ENCODE measurements around the gene TSPOAP1. TPM values are rescaled to one million over a fixed set of nuclear protein-coding genes. Genes with fewer than 3 reads are reported as not detected.

The TSPOAP1 gene, protein sequence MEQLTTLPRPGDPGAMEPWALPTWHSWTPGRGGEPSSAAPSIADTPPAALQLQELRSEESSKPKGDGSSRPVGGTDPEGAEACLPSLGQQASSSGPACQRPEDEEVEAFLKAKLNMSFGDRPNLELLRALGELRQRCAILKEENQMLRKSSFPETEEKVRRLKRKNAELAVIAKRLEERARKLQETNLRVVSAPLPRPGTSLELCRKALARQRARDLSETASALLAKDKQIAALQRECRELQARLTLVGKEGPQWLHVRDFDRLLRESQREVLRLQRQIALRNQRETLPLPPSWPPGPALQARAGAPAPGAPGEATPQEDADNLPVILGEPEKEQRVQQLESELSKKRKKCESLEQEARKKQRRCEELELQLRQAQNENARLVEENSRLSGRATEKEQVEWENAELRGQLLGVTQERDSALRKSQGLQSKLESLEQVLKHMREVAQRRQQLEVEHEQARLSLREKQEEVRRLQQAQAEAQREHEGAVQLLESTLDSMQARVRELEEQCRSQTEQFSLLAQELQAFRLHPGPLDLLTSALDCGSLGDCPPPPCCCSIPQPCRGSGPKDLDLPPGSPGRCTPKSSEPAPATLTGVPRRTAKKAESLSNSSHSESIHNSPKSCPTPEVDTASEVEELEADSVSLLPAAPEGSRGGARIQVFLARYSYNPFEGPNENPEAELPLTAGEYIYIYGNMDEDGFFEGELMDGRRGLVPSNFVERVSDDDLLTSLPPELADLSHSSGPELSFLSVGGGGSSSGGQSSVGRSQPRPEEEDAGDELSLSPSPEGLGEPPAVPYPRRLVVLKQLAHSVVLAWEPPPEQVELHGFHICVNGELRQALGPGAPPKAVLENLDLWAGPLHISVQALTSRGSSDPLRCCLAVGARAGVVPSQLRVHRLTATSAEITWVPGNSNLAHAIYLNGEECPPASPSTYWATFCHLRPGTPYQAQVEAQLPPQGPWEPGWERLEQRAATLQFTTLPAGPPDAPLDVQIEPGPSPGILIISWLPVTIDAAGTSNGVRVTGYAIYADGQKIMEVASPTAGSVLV (N-terminal part only)
- total RNA-seq: under 0.01 and 0.93 TPM in 2 replicates

GRCh38 chr17:58328195-58329034 lies at the start of gene TSPOAP1:
Gene TSPOAP1 (minus strand): TSS chr17:58328795. CDS start chr17:58327920, 875 bp downstream.

GRCh38 chr17:58351831-58352595 lies 23.4 kb upstream of the TSPOAP1 start, which contains the start of gene SUPT4H1:
Gene SUPT4H1 (minus strand): TSS chr17:58352201. CDS start chr17:58352135, 66 bp downstream.

DNA sequence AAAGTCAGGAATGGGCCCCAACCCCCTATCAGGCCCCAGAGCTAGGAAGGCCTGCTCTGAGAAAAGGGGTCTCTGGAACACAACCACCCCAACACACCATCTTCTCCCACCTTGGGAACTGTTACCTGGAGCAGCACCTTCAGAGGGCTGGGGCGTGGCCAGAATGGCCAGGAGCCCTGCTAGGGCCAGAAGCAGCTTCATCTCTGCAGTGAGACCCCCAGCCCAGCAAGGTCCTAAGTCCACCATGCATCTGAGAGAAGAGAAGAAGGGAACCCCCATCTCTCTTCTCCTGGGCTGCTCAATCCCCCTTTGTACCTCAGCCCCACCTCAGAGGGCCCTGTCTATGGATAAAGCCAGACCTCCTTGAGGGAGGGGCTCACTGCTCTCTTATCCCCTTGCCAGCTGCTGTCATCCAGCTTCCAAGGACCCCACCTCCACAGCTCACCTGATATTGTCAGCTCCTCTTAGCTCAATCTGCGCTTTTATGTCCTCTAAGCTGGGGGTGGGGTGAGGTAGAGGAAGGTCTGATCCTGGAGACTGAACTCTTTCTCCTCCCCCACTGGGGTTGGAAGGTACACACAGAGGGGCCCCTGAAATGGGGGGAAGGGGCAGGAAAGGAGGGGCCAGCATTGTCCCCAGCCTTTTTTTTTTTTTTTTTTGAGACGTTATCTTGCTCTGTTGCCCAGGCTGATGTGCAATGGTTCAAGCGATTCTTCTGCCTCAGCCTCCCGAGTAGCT lies 47.9 kb downstream of the TSPOAP1 start, which contains the start of gene MPO:
MPO (minus strand) TSS at position 456 of the 738 bp plus-strand sequence; CDS start at position 279, 177 bp downstream.

Other genes starting within 250 kb of the TSPOAP1 start
- gene DYNLL2, start 245.4 kb downstream of the TSPOAP1 start, total RNA-seq: 21.9 and 36.1 TPM in 2 replicates
- not detected in 2 replicates for gene OR4D1, start 180.4 kb downstream of the TSPOAP1 start, total RNA-seq
- gene OR4D2, start 161.8 kb downstream of the TSPOAP1 start, total RNA-seq: not detected in 2 replicates
- gene EPX, start 136.1 kb downstream of the TSPOAP1 start, total RNA-seq: not detected in 2 replicates
- gene MKS1, start 109.5 kb downstream of the TSPOAP1 start, total RNA-seq: 10.6 and 11.5 TPM in 2 replicates
- gene LPO, start 90.2 kb downstream of the TSPOAP1 start, total RNA-seq: under 0.01 and 0.21 TPM in 2 replicates
- not detected in 2 replicates for gene MPO, start 47.9 kb downstream of the TSPOAP1 start, total RNA-seq
- gene SUPT4H1, start 23.4 kb upstream of the TSPOAP1 start, total RNA-seq: 30.9 and 42.0 TPM in 2 replicates
- gene RNF43, start 88.7 kb upstream of the TSPOAP1 start, total RNA-seq: 10.3 and 16.3 TPM in 2 replicates
- gene HSF5, start 159.6 kb upstream of the TSPOAP1 start, total RNA-seq: not detected in 2 replicates
- gene MTMR4, start 185.8 kb upstream of the TSPOAP1 start, total RNA-seq: 46.1 and 52.3 TPM in 2 replicates

Measured in nasal cavity respiratory epithelium epithelial cell of viscerocranial mucosa (primary cell).